Left ventricle myocardium inferior (tissue), 1 donor: Measurements from ENCODE around the gene DAB2IP. TPM values are rescaled to one million over a fixed set of nuclear protein-coding genes. Genes with fewer than 3 reads are reported as not detected.

Experiments used
- DNase-seq: peaks from one replicate; pipeline ENCODE4 v3.0.0-alpha.2; 2020
- H3K27ac ChIP-seq: fragments of 200-600 bp; replicated peaks from 2 replicates; pipeline ENCODE4 v1.8.0; 2021
- H3K27me3 ChIP-seq: fragments of 200-600 bp; 2 replicates; pipeline ENCODE4 v1.8.0; 2021; ENCODE audit warnings: low read depth
- H3K36me3 ChIP-seq: fragments of 200-600 bp; 2 replicates; pipeline ENCODE4 v1.8.0; 2021
- H3K4me1 ChIP-seq: fragments of 200-600 bp; 2 replicates; pipeline ENCODE4 v1.8.0; 2021
- H3K4me3 ChIP-seq: fragments of 200-600 bp; 2 replicates; pipeline ENCODE4 v1.8.0; 2021; ENCODE audit warnings: mild to moderate bottlenecking, moderate library complexity
- H3K9me3 ChIP-seq: fragments of 200-600 bp; replicated peaks from 2 replicates; pipeline ENCODE4 v1.8.0; 2021
- CTCF ChIP-seq: fragments of 200-600 bp; IDR thresholded peaks from 2 replicates; pipeline ENCODE4 v1.8.0; 2021; ENCODE audit warnings: antibody characterized with exemption, mild to moderate bottlenecking, borderline replicate concordance
- intact Hi-C: fragments of 100-400 bp; cut with micrococcal nuclease; formaldehyde crosslinking; loops from one replicate; pipeline ENCODE4 v1.11.0; 2022
- total RNA-seq: library from RNA; stranded (reverse); fragmentation: NEBNext Ultra II Directional; extraction: Animal tissue kit (Norgen Biotek cat#: 25700); gene quantifications from one replicate; pipeline ENCODE4 v1.2.1, GENCODE V29; 2021
- donor health status: DM: no; HTN: yes; CAD: no; lungs with severe emphysema.

The DAB2IP gene
- total RNA-seq, 1 donor from 2014 or later, result 50.7 TPM

DNA sequence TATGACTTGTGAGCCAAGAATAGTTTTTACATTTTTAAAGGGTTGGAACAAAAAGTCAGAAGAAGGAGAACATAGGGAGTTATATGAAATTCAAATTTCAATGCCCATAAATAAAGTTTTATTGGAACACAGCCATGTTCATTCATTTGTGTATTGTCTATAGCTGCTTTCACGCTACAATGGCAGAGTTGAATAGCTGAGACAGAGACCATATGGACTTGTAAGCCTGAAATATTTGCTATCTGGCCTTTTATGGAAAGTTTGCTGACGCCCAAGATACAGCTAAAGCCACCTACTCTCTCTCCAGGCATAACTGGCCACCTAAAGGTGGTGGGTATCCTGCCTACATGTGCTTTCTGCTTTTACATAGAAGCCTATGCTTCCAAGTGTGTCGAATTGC is 10.9 kb downstream of the DAB2IP start:
- Histone ChIP-seq H3K4me3 (no peak overlapping the region), H3K36me3 (no peaks in the 10 kb centered on the region), H3K9me3 (no peaks in the 10 kb centered on the region), H3K27me3 (no peaks in the 10 kb centered on the region), H3K4me1 (peaks cover 84% of the 10 kb centered on the region), H3K27ac (peak overlapping the region; percentile 88)
- intact Hi-C loops, result no loop called here
- TF ChIP-seq CTCF, result no peak
- no peak for DNase-seq

GRCh38 chr9:121662891-121663580 is 11.6 kb downstream of the DAB2IP start:
- no peaks in the 10 kb centered on the region for H3K9me3 ChIP-seq
- no peak for DNase-seq
- H3K36me3 ChIP-seq, result no peaks in the 10 kb centered on the region
- H3K27me3 ChIP-seq, result no peaks in the 10 kb centered on the region
- H3K4me1 ChIP-seq, result peaks cover 80% of the 10 kb centered on the region
- intact Hi-C loops, result no loop called here
- peak overlapping the region; percentile 88 for H3K27ac ChIP-seq
- no peak overlapping the region for H3K4me3 ChIP-seq
- TF ChIP-seq CTCF, result no peak

DNA sequence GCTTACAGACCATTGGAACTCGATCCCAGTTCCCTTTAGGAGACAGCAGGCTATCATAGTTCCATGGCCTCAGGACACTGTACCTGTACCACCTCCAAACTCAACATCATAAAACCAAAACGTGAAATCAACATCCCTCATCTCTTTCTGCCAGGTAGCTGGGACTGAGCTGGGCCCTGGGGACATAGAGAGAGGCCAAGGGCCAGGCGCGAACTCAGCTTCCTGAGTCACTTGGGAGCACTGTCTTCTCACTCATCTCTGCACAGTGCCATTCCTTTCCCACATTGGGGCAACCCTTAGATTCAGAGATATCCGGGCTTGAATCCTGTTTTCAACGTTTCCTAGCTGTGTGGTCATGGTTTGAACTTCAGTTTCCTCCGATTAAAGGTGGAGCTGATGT is 12.2 kb downstream of the DAB2IP start:
- DNase-seq, result no peak
- H3K9me3 ChIP-seq, result no peaks in the 10 kb centered on the region
- H3K36me3 ChIP-seq, result peaks cover 4% of the 10 kb centered on the region
- H3K27me3 ChIP-seq, result no peaks in the 10 kb centered on the region
- intact Hi-C loops, result no loop called here
- H3K4me1 ChIP-seq, result peaks cover 81% of the 10 kb centered on the region
- H3K27ac ChIP-seq, result peak overlapping the region; percentile 88
- TF ChIP-seq CTCF, result no peak
- H3K4me3 ChIP-seq, result no peak overlapping the region

GRCh38 chr9:121666294-121666693 is 14.9 kb downstream of the DAB2IP start:
- peaks cover 7% of the 10 kb centered on the region for H3K9me3 ChIP-seq
- intact Hi-C loops, result no loop called here
- peaks cover 13% of the 10 kb centered on the region for H3K36me3 ChIP-seq
- H3K27me3 ChIP-seq, result no peaks in the 10 kb centered on the region
- DNase-seq, result no peak
- H3K4me1 ChIP-seq, result peaks cover 76% of the 10 kb centered on the region
- H3K27ac ChIP-seq, result no peak overlapping the region
- no peak for TF ChIP-seq CTCF
- no peak overlapping the region for H3K4me3 ChIP-seq

DNA sequence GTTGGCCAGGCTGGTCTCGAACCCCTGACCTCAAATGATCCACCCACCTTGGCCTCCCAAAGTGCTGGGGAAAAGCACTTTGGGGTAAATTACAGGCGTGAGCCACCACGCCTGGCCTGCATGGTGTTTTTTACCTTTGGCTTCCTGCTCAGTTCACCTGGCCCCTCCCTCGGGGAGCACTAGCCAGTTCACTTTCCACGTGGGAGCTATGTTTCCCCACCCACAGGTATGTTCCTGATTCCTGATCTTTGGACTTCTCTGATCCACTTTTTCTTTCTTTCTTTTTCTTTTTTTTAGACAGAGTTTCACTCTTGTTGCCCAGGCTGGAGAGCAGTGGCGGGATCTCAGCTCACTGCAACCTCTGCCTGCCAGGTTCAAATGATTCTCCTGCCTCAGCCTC is 15.8 kb downstream of the DAB2IP start:
- intact Hi-C loops, result no loop called here
- Histone ChIP-seq H3K9me3 (peaks cover 7% of the 10 kb centered on the region), H3K4me3 (no peak overlapping the region), H3K27ac (no peak overlapping the region), H3K27me3 (no peaks in the 10 kb centered on the region), H3K36me3 (peaks cover 13% of the 10 kb centered on the region), H3K4me1 (peaks cover 76% of the 10 kb centered on the region)
- DNase-seq, result no peak
- TF ChIP-seq CTCF, result no peak
